Loucy (cell line): ENCODE measurements around the gene GATA3.

ENCODE experiments used
- EZH2phosphoT487 ChIP-seq: fragments of 200-600 bp; IDR thresholded peaks from 2 replicates; pipeline ENCODE4 v1.6.1; 2018; ENCODE audit warnings: antibody characterized with exemption, mild to moderate bottlenecking, moderate library complexity, borderline replicate concordance
- TF ChIP-seq, protein P1 (sequence below): fragments of 200-600 bp; sonication (generic); conservative IDR thresholded peaks from 2 replicates; pipeline ENCODE4 v1.5.1; 2014; ENCODE audit warnings: mild to moderate bottlenecking, antibody characterized with exemption, low read length

DNA sequence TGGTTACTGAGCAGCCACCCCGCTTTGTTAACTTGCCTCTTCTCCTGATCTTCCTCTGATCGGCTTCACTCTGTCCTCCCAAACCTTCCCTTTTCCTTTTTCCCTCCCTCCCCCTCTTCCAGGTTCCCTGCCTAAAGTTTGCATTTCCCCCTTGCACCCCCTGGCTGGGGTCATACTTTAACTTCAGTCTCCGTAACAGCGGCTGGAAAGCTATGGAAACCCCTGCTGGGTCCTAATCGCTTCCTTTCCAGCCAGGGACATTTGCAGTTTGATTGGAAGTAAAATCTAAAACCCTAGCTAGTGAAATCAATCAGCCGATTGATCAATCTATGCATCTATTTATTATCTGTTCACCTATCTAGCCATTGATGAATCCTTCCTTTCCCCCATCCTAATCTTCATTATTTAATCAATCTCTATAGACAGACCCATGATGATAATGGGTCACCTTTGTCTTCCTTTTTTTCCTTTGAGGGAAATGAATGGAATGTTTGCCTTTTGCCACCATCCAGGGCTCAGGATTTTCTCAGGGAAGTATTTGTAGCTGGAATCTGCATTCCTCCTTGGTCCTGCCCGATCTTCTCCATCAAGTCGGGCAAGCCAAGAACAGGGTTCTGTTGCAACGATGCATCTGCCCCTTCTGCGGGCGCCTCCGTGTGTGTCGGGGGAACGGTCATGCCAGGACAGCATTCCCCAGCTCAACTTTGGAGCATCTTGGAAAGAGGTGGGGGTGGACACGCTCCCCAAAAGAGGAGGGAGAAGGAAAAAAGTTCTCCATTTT lies 8.8 kb downstream of the GATA3 start:
- TF ChIP-seq, protein P1, sequence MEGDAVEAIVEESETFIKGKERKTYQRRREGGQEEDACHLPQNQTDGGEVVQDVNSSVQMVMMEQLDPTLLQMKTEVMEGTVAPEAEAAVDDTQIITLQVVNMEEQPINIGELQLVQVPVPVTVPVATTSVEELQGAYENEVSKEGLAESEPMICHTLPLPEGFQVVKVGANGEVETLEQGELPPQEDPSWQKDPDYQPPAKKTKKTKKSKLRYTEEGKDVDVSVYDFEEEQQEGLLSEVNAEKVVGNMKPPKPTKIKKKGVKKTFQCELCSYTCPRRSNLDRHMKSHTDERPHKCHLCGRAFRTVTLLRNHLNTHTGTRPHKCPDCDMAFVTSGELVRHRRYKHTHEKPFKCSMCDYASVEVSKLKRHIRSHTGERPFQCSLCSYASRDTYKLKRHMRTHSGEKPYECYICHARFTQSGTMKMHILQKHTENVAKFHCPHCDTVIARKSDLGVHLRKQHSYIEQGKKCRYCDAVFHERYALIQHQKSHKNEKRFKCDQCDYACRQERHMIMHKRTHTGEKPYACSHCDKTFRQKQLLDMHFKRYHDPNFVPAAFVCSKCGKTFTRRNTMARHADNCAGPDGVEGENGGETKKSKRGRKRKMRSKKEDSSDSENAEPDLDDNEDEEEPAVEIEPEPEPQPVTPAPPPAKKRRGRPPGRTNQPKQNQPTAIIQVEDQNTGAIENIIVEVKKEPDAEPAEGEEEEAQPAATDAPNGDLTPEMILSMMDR, result no peak
- TF ChIP-seq EZH2phosphoT487, result no peak
